GM18858 (cell line): ENCODE measurements around the gene HK3.

ENCODE experiments used
- ATAC-seq: cut with Tn5 transposase; IDR thresholded peaks from one replicate; pipeline ENCODE4 v1.9.1; 2021; ENCODE audit not compliant: unreplicated experiment

HK3 gene

DNA sequence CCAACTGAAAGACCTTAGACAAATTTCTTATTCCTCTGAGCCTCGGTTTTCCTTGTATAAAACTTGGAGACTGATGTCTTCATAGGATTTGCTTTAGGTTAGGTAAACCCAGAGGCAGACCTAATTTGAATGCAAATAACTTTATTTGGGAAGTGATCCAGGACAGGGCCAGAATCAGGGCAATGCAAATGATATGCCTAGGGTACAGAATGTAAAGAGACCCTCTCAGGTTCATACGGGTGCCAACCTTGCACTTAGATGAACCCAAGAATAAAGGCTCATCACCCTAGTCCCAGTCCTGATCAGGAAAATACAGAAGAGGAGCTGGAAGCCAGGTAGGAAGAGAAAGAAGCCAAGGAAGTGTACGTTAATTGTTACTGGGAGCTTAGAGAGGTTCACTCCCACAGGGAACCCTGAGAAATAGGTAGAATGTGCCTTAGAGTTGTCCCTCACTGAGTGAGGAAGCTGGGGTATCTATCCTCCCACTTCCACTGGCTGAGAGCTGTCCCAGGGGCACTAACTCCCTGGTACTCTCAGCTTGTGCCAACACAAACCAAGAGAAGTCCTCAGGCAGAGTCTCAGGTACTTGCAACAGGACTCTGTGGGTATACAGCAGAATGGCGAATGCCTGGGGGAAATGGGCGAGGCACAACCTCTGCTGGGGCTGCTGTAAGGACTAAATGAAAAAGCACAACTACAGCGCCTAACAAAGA is 3.1 kb upstream of the HK3 start:
- no peak for ATAC-seq

DNA sequence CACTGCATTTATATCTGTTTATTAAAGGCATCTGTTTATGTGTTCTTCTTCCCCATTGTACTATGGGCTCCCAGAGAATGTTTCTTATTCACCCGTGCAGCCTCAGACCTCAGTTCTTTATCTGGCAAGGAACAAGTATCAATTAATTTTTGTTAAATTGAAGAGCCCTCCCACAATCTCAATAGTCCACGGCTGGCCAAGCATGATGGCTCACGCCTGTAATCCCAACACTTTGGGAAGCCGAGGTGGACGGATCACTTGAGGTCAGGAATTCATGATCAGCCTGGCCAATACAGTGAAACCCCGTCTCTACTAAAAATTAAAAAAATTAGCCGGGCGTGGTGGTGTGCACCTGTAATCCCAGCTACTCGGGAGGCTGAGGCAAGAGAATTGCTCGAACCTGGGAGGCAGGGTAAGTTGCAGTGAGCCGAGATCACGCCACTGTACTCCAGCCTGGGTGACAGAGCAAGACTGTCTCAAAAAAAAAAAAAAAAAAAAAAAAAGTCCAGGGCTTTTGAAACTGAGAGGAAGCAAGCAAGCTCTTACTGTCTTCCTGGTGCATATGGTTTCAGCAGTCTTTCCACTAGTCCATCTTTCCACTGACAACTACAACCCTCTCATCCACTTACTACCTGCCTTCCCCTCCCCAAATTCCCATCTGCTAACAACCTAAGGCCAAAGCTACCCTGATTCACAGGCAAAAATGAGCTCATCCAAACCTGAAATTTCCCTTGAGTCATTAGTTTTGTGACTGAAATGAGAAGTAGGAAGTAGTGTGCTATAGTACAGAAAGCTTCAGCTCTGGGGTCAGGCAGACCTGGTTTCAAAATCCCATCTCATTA is 2.3 kb upstream of the HK3 start:
- ATAC-seq: peak; percentile 62

DNA sequence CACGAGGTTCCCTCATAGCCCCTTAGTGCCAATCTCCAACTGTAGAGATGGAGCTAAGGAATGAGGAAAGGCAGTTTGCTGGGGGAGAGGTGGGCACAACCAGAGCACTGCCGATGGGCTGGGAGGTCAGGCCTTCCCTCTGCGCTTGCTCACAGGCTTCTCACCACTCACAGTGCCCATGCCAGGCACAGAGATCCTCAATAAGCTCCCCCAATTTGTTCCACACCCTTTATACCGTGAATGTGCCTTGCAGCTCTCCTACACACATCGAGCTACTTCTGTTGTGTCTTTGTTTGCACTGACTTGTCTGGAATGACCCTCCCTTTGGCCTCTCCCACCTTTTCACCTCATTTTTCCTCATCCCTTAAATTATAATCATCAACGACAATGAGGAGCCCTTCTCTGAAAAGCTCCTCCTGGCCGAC is 1.6 kb upstream of the HK3 start:
- ATAC-seq: no peak

DNA sequence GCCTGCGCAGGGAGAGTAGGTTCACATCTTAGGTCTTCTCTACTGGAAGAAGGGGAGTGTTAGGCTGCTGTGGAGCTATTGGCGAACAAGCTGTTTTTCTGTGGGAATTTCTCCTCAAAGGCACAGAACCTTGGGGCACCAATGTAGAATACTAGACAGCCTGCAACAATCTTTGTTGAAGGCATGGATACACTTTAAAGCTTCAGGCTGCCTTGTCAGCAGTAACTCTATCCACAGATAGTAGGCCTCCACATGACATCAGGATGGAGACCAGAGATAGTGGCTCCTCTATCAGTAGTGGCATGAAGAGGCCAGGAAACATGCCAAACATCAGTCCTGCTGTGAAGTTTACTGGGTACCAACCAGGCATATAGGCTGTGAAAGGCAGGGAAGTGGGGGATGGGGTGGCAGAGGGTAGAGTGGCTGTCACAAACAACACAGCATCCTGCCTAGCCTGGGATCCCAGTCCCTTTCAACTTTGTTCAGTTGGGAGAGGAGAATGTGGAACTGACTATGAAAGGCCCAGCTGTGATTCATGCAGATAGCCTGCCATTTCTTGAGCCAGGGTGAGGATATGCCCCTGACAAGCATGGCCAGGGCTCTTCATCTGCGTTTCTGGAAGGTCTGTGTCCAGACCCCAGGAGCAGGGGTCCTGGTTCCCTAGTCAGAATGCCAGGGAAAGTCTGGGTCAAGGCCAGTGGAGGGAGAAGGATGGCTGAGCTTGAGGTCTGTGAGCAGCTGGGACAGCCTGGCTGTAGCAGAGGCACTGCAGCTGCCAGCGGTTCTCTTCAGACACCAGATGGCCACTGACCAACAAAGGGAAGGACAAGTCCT is 1.0 kb upstream of the HK3 start:
- ATAC-seq: no peak

DNA sequence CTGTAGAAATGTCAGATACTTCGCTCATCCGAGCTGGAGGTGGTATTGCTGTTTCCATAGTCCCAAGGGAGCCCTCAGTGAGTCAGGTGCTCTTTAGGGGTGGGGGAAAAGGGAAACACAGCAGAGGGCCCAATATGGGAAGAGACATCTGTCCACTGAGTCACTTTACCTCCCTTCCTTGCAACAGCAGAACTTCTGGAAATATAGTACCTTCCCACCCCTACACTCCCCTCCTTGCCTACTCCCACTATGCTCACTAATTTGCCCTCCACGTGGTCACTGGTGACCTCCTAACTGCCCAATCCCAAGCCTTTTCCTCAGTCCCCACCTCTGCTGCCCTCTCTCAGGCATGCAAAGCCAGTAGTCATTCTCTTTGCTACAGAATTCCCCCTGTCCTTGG is 1.9 kb downstream of the HK3 start:
- no peak for ATAC-seq

DNA sequence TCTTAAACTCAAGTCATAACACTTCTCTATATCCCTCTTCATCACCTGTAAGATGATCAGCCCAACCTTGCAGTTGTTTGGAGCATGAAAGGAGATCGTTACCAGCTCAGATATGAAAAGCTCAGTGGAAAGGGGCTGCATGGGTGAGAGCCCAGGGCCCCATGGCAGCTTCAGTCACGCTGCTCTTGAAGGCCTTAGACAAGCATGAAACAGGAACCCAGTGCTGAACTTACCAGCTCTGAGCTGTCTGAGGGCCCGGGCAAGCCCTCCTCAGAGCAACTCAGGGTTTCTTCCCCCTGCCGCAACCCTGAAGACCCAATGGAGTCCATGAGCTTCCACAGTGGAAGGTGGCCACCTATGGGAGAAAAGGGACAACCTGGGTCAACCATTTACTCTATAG is 3.3 kb downstream of the HK3 start:
- no peak for ATAC-seq

DNA sequence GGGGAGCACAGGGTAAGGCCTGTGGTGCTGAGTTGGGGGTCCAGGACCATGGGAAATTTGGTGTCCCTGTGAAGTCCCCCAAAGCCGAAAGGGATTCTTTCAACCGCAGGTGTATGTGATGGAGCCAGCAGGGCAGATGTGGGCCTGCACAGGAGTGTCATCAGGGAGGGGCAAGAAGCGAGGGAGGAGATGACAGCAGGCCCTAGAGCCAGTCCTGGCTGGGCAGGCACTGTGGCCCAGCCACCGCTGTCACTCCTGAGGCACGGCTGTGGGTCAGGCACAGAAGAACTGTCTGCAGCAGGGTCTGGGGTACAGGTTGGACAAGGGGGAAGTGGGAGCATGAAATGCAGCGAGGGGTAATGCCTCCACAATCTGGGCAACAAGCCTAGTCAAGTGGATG is 4.8 kb downstream of the HK3 start:
- ATAC-seq: no peak

DNA sequence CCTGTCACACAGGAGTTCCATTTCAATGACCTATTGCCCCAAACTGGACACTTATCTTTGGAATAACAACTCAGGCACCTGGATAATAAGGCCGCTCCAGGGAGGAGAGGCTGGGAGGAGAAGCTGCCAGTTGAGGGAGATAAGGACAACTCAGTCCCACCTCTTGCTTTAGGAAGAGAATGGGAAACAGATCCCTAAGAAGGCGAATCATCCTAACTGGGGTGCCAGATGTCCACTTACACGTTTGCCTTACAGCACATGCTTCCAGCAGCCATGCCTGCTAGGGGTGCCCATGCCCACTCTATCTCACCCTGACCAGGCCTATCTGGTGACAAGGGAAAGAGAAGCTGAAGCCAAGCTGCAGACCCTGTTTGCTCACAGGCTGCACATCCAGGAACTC is 6.5 kb downstream of the HK3 start:
- no peak for ATAC-seq

DNA sequence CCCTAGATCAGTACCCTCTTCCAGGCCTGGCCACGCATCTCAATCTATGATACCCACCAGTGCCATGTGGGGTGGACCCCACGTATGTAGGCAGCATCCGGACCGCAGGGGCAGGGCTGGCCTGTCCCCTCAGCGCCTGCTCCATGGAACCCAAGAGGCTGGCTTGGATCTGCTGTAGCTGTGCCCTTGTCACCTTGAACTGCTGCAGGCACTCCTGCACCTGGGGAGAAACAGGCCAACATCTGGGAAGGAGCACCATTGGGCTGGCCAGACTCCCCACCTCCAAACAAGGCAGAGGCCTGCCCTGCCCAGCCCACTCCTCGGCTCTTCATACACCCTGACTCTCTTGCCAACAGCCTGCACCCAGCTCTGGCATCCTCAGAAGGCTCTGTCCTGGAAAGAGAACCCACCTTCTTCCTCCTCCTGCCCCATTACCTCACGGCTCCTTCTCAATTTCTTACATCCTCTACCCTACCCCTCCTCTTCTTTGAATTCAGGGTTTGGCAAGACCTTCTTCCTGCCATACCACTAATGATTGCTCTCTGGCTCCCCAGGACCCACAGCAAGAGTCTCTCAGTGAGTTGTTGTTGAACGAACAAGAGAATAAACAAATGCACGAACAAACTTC is 7.7 kb downstream of the HK3 start:
- ATAC-seq: no peak

DNA sequence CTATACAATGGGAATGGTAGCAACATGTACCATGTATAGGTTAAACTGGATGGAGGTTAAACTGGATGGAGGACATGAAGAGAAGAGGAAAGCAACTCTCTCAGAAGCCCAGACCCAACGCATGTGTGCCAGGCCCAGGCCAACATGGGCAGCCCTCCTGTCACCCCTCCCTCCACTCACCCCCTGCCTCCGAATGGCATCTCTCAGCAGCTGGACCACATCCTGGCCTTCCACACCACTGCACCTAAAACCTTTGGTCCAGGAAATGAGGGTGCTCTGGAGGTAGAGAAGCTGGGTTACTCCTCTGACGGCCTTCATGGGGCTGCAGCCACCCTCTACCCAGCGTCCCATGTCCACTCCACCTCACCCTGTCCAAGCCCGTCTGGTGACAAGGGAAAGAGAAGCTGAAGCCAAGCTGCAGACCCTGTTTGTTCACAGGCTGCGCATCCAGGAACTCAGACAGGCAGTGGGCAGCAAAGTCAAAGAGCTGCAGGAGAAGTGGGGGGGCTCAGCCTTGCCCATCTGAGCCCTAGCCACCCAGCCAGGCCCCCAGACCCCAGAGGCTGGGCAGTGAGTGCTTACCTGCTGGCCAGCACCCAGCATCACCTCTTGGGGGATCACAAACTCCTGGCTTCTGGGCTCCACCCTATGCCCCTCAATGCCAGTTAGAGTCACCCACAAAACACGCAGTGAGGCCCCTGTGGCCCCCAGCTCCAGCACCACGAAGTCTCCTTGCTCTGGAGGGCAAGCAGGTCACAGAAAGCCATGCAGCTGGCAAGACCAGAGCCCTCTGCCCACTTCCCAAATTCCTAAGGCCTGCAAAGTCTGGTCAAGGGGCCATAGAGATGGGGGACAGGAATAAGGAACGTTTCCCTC is 8.5 kb downstream of the HK3 start:
- no peak for ATAC-seq

DNA sequence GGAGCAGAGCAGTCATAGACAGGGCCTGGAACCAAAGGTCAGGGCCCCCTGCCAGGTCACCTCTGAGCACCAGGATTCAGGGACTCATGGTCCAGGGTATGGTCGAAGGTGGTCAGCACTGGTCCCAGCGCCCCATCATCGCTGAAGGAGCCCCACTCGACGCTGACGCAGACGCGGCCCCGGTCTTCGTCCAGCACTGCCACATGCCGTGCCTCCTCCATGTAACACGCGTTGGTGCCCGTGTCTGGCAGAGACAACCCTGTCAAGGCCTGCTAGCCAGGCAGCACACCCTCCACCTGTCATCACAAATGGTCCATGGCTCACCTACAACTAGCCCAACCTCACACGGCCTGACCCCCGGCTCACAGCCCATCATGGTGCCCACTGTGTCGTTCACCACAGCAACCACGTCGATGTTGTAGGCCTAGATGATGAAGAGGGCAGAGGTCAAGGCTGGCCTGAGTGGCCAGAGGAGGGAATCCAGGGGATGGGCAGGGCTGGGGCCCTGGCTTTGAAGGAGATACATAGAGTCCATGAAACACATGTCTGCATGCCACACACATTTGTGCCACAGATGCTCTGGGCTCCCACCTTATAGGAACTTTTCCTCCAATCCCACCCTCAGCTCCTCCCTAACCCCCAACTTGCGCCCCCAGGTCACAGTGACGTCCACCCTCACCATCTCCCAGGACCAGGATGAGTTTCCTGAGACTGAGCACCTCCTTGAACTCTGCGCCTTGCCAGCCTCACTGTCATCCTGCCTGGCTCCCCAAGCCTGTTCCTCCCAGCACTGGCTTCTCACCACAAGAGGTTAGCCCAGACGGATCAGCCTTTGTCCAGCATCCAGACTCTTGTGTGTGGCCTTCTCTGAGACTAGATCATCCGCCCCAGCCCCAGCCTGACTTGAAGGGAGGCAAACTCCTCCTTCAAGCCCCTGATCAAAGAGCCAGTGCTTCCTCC is 9.5 kb downstream of the HK3 start:
- ATAC-seq: no peak

DNA sequence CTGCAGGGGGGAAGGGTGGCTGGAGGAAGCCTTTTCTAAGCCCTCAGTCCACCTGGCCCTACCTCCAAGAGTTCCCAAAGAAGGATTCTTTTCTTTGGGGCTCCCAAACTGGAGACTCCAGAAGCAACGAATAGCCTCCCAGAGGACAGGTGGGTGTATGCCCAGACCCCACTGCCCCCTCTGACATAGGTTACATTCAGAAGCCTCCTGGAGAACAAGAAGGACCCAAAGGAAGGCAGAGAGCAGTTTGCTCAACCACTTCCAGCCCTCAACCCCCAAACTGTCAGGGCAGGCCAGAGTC is 10.3 kb downstream of the HK3 start:
- ATAC-seq: no peak

DNA sequence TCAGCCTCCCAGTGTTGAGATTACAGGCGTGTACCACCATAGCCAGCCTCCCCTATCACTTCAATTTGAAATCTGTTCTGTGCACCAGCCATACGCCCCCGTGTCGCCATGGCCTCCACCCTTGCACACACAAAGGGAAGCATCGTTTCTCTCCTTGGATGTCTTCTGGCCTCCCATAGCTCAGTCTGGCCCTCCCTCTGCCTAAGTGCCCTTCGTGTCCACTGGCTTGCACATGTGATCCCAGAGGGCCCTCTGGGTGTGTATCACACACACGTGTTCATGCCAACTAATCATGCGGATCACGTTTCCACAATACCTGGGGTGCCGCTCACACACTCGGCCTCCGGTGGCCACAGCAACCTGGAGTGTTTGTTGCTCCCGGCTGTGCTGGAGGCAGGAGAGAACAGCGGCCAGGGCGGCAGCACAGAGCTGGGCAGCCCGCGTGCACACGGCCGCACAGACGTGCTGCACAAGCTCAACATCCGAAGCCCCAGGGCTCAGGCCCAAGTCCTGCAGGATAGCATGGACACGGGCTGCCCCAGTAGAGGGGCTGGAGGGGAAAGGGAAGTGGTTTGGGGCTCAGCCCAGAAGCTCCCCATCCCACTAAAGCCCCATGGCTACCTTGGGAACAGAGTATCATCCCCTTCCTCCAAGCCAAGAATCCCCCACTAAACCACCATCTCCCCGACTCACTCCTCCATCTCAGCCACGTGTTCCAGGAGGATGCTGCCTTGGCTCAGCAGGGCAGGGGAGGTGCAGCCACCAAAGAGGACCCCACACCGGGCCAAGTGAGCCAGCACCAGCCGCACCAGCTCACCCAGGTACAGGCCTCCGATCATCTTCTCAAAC is 10.9 kb downstream of the HK3 start:
- no peak for ATAC-seq

DNA sequence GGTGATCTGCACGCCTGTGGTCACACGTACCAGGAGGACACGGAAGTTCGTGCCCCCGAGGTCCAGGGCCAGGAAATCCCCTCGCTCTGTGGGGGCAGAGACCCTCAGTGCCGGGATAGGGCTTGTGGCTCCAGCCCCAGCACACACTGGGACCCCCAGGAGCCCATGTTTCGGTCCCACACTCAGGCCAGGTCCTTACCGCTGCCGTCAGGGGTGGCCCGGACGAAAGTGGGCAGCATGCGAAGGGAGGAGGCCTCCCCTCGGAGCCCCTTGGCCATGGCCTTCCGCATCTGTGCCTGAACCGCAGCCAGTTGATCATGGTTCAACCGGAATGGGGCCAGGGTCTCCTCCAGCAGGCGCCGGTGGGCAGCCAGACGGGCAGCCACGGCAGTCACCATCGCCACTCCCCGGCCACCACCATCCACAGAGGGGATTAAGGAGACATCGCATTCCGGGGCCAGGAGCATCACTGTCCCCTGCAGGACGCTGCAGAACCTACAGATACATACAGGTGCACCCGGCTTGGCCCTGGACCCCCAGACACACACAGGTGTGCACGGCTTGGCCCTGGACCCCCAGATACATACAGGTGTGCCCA is 11.8 kb downstream of the HK3 start:
- ATAC-seq: no peak

DNA sequence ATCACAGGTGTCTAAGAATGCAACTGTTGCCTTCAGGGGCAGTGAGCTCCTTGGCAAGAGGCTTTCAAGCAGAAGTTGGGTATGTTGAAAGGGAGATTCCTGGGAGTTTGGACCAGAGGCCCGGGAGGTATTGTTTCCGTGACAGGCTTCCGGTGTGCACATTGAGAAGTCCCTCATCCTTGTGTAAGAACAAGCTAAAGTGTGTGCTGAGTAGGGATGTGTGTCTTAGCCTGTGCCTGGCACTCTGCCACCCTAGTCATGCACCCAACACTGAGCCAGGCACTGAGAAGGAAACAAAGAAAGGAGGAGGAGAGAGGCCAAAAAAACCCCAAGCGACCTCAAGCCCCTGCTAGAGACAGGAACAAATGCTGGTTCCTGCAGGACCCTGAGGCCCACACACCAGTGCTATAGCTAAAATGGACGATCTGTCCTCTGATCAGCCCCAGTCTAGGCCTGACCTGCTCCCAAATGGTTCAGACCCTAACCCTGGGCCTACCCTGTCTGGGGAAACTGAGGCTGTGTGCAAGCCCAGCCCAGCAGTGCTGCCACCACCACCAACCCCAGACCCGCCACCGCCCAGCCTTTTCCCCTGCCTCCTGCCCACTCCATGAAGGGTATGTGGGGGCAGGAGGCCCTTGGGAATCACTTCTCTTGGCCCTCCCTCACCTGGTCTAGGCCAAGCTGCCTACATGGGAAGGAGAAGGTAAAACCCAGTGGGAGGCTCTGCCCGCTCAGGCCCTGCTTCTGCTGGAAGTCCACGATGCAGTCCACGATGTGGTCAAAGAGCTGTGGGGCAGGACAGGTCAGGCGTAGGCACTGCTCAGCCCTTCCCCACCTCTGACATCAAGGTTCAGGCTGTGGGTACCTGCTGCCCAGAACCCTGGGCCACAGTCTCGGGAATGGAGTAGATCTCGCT is 12.6 kb downstream of the HK3 start:
- no peak for ATAC-seq

DNA sequence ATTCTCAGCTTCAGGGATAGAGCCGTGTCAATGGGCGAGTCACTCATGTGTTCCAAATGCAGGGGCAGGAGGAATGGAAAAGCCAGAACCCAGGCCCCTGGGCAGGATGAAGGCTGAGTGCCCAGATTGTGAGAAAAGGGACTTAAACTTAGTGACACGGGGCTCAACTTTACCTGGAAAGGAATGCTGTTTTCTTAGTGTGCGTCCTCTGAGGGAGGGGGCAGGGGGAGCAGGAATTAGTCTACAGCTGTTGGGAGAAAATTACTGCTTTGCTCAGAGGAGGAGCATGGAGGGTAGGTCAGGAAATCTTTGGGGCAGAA is 14.6 kb downstream of the HK3 start:
- no peak for ATAC-seq
